Esophagus muscularis mucosa (tissue), 4 donors: ENCODE measurements around the gene SPOUT1. TPM values are rescaled to one million over a fixed set of nuclear protein-coding genes. Genes with fewer than 3 reads are reported as not detected.

ENCODE experiments used
- DNase-seq: peaks from one replicate; pipeline ENCODE4 v3.0.0-alpha.2; 2017; ENCODE audit errors: extremely low spot score
- H3K27ac ChIP-seq, 4 donors: fragments of 200-600 bp; sonication (generic); replicated peaks in 1 of 4; 1 replicate in 3 of 4; 2 replicates in 1 of 4; pipeline ENCODE4 v1.5.1; 2016 to 2019; ENCODE audit warnings: mild to moderate bottlenecking in 1 of 4
- H3K27me3 ChIP-seq, 4 donors: fragments of 200-600 bp; sonication (generic); one replicate each; pipeline versions ENCODE4 v1.5.1 to v1.6.0; 2016 to 2019
- H3K36me3 ChIP-seq, 4 donors: fragments of 200-600 bp; sonication (generic); one replicate each; pipeline ENCODE4 v1.5.1; 2016 to 2019
- H3K4me1 ChIP-seq, 4 donors: fragments of 200-600 bp; sonication (generic); one replicate each; pipeline ENCODE4 v1.5.1; 2016 to 2019
- H3K4me3 ChIP-seq, 4 donors: fragments of 200-600 bp; sonication (generic); 1 replicate in 2 of 4; 2 replicates in 2 of 4; pipeline ENCODE4 v1.5.1; 2016 to 2019; ENCODE audit warnings: mild to moderate bottlenecking in 4 of 4, moderate library complexity in 1 of 4
- H3K9me3 ChIP-seq, 4 donors: fragments of 200-600 bp; sonication (generic); 1 replicate in 3 of 4; 2 replicates in 1 of 4; pipeline ENCODE4 v1.5.1; 2016 to 2019
- CTCF ChIP-seq, 3 experiments: fragments of 200-600 bp in 2 of 3; fragments of 450-650 bp in 1 of 3; sonication (generic) in 2 of 3; IDR thresholded peaks; one replicate each; pipeline ENCODE4 v1.5.1; 2017 to 2019; ENCODE audit warnings: antibody characterized with exemption in 3 of 3, mild to moderate bottlenecking in 2 of 3, moderate library complexity in 1 of 3
- EP300 ChIP-seq: sonication (generic); formaldehyde crosslinking; IDR thresholded peaks from one replicate; pipeline ENCODE4 v1.6.1; 2017; ENCODE audit warnings: antibody characterized with exemption
- POLR2A ChIP-seq: fragments of 450-650 bp; IDR thresholded peaks from one replicate; pipeline ENCODE4 v1.6.1; 2017; ENCODE audit warnings: antibody characterized with exemption, moderate library complexity, mild to moderate bottlenecking, low read depth
- POLR2AphosphoS5 ChIP-seq, 2 donors: sonication (generic); formaldehyde crosslinking; IDR thresholded peaks; one replicate each; pipeline ENCODE4 v1.6.1; 2017; ENCODE audit warnings: antibody characterized with exemption in 2 of 2
- WGBS: methylation state at CpG from one replicate; pipeline ENCODE4 v1.1.5; 2018; 5-methylcytosine and 5-hydroxymethylcytosine counted together
- intact Hi-C: fragments of 100-400 bp; cut with DNase I; formaldehyde crosslinking; loops from one replicate; pipeline ENCODE4 v1.15.1; 2023
- total RNA-seq, 4 donors: library from RNA; depleted of rRNA; stranded (reverse); fragments of >200 nt; gene quantifications; one replicate each; pipeline versions ENCODE4 v1.1.0 to v1.2.1, GENCODE V29; 2016

Gene SPOUT1
- total RNA-seq, 4 donors from 2014 or later, result 15.3 to 36.5 (median 19.8) TPM

- Histone ChIP-seq H3K36me3 (peaks cover 30 to 58% (median 55%) of the 10 kb centered on the region in 4 donors), H3K27me3 (no peaks in the 10 kb centered on the region), H3K4me3 (no peak overlapping the region), H3K27ac (no peak overlapping the region), H3K9me3 (no peaks in the 10 kb centered on the region), H3K4me1 (no peaks in the 10 kb centered on the region)
- intact Hi-C loops, result no loop called here
- 89% methylated on average over 3 of the region's 3 CpGs for WGBS
- no peak for DNase-seq
- no peak for TF ChIP-seq POLR2AphosphoS5 (IDR thresholded peaks at IDR 0.05)
These were observed 21.1 kb downstream of the SPOUT1 start for GRCh38 chr9:128808543-128808942.

DNA sequence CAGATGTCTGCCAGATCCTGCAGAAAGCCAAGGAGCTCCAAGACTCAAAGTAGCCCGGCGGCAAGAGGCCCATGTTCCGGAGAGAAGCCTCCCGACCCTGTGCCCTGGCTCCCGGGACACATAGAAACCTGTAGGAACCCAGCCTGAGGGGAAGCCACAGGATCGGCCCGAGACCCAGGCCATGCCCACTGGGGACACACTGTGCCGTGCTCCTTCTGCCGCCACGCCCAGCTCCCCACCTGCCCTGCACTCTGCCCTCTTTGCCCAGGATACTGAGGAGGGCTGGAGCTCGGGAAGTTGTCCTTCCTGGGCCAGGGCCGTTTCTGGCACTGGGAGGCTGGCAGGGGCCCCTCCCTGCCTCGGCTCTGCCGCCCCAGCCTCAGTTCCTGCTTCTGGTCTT is 21.8 kb downstream of the SPOUT1 start:
- 81% methylated on average over 13 of the region's 14 CpGs for WGBS
- intact Hi-C loops, result no loop called here
- Histone ChIP-seq H3K36me3 (peaks cover 36 to 65% (median 62%) of the 10 kb centered on the region in 4 donors), H3K27me3 (no peaks in the 10 kb centered on the region), H3K9me3 (no peaks in the 10 kb centered on the region), H3K4me3 (no peak overlapping the region), H3K27ac (no peak overlapping the region), H3K4me1 (no peaks in the 10 kb centered on the region)
- DNase-seq, result no peak
- TF ChIP-seq POLR2AphosphoS5 (IDR thresholded peaks at IDR 0.05) (no peak), POLR2A (no peak), CTCF (IDR thresholded peaks at IDR 0.05) (no peak), EP300 (no peak)

GRCh38 chr9:128805661-128806060 is 23.9 kb downstream of the SPOUT1 start:
- intact Hi-C loops, result no loop called here
- WGBS, result 75% methylated on average over 13 of the region's 14 CpGs

GRCh38 chr9:128802482-128802881 is 27.1 kb downstream of the SPOUT1 start:
- Histone ChIP-seq H3K9me3 (no peaks in the 10 kb centered on the region), H3K36me3 (peaks cover 51 to 100% (median 94%) of the 10 kb centered on the region in 4 donors), H3K4me3 (no peak overlapping the region), H3K4me1 (no peaks in the 10 kb centered on the region), H3K27ac (no peak overlapping the region), H3K27me3 (no peaks in the 10 kb centered on the region)
- 97% methylated on average over 4 of the region's 4 CpGs for WGBS
- TF ChIP-seq POLR2A (no peak), EP300 (no peak), CTCF (IDR thresholded peaks at IDR 0.05) (no peak)
- intact Hi-C loops, result no loop called here
- no peak for DNase-seq

More at GRCh38 chr9:128805661-128806060, 23.9 kb downstream of the SPOUT1 start:
- Histone ChIP-seq H3K36me3 (peaks cover 36 to 87% (median 81%) of the 10 kb centered on the region in 4 donors), H3K27me3 (no peaks in the 10 kb centered on the region), H3K4me1 (no peaks in the 10 kb centered on the region), H3K27ac (no peak overlapping the region), H3K9me3 (no peaks in the 10 kb centered on the region), H3K4me3 (no peak overlapping the region)
- DNase-seq, result no peak
- TF ChIP-seq POLR2A, result no peak
- TF ChIP-seq CTCF (IDR thresholded peaks at IDR 0.05), result no peak
- no peak for TF ChIP-seq POLR2AphosphoS5 (IDR thresholded peaks at IDR 0.05)
- TF ChIP-seq EP300, result no peak

DNA sequence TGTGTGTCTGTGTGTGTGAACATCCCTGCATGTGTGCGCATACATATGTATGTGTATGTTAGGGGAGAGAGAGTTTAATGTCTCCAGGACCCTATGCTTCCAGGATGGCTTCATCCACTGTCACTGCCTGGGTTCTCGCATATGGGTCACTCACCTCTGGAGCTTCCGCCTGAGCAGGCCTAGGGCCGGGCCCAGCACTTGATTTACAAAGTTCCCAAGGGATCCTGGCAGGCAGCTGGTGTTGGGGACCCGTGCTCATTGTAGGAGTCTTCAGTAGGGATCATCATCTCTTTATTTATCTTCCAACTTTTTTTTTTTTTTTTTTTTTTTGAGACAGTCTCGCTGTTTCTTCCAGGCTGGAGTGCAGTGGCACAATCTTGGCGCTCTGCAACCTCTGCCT is 29.5 kb downstream of the SPOUT1 start:
- no peak for DNase-seq
- TF ChIP-seq POLR2A, result no peak
- no peak for TF ChIP-seq EP300
- no peak for TF ChIP-seq CTCF (IDR thresholded peaks at IDR 0.05)
- TF ChIP-seq POLR2AphosphoS5 (IDR thresholded peaks at IDR 0.05), result no peak
- H3K36me3 ChIP-seq, result peaks cover 38 to 97% (median 88%) of the 10 kb centered on the region in 4 donors
- no peaks in the 10 kb centered on the region for H3K4me1 ChIP-seq
- 93% methylated on average over 7 of the region's 7 CpGs for WGBS
- no peak overlapping the region for H3K27ac ChIP-seq
- intact Hi-C loops, result no loop called here
- H3K27me3 ChIP-seq, result no peaks in the 10 kb centered on the region
- H3K4me3 ChIP-seq, result no peak overlapping the region
- no peaks in the 10 kb centered on the region for H3K9me3 ChIP-seq
